Measurements from ENCODE around the gene RBM19. TPM values are rescaled to one million over a fixed set of nuclear protein-coding genes. Genes with fewer than 3 reads are reported as not detected.

RBM19 gene
- total RNA-seq, 1 donor from 2014 or later = 36.4 TPM

GRCh38 chr12:113768850-113769249, 197.3 kb downstream of the RBM19 start:
- ATAC-seq = no peak
- no peak overlapping the region for H3K4me3 ChIP-seq
- no peaks in the 10 kb centered on the region for H3K36me3 ChIP-seq
- H3K4me1 ChIP-seq = no peaks in the 10 kb centered on the region
- peaks cover 34% of the 10 kb centered on the region for H3K27me3 ChIP-seq
- TF ChIP-seq CTCF (IDR thresholded peaks at IDR 0.05) = no peak
- H3K27ac ChIP-seq = no peak overlapping the region
- no peaks in the 10 kb centered on the region for H3K9me3 ChIP-seq
- intact Hi-C loops (cut with DNase I) = no loop called here
- DNase-seq = no peak

- peaks cover 44% of the 10 kb centered on the region for H3K27me3 ChIP-seq
Observed at GRCh38 chr12:113766879-113767878, 198.9 kb downstream of the RBM19 start.

More at GRCh38 chr12:113766879-113767878, 198.9 kb downstream of the RBM19 start:
- no peak for TF ChIP-seq CTCF (IDR thresholded peaks at IDR 0.05)
- ATAC-seq = no peak
- intact Hi-C loops (cut with DNase I) = no loop called here
- Histone ChIP-seq H3K4me1 (no peaks in the 10 kb centered on the region), H3K9me3 (no peaks in the 10 kb centered on the region), H3K36me3 (no peaks in the 10 kb centered on the region), H3K27ac (no peak overlapping the region), H3K4me3 (no peak overlapping the region)
- no peak for DNase-seq

All from upper lobe of right lung (tissue), 1 donor.